Right lobe of liver (tissue), 6 donors: ENCODE measurements around the gene CCDC149. TPM values are rescaled to one million over a fixed set of nuclear protein-coding genes. Genes with fewer than 3 reads are reported as not detected.

Experiments used
- ATAC-seq, 4 donors: fragments of 200-7000 bp; cut with Tn5 transposase; one replicate each; pipeline ENCODE4 v1.9.1; 2020; ENCODE audit warnings: mild to moderate bottlenecking in 4 of 4, moderate library complexity in 4 of 4
- DNase-seq, 3 donors: peaks; one replicate each; pipeline ENCODE4 v3.0.0-alpha.2; 2020
- H3K27ac ChIP-seq, 3 donors: fragments of 200-600 bp; one replicate each; pipeline ENCODE4 v1.8.0; 2022
- H3K27me3 ChIP-seq, 2 donors: fragments of 200-600 bp; one replicate each; pipeline ENCODE4 v1.8.0; 2022
- H3K36me3 ChIP-seq, 4 donors: fragments of 200-600 bp; sonication (generic) in 1 of 4; one replicate each; pipeline versions ENCODE4 v1.5.1 to v1.8.0; 2017 to 2022; ENCODE audit warnings: control low read depth in 1 of 4
- H3K4me1 ChIP-seq, 4 donors: fragments of 200-600 bp; sonication (generic) in 1 of 4; one replicate each; pipeline versions ENCODE4 v1.5.1 to v1.8.0; 2017 to 2022; ENCODE audit warnings: control low read depth in 1 of 4
- H3K4me3 ChIP-seq, 3 donors: fragments of 200-600 bp; one replicate each; pipeline ENCODE4 v1.8.0; 2022
- H3K9me3 ChIP-seq, 4 donors: fragments of 200-600 bp; sonication (generic) in 1 of 4; one replicate each; pipeline versions ENCODE4 v1.5.1 to v1.8.0; 2017 to 2022; ENCODE audit warnings: control low read depth in 1 of 4
- CTCF ChIP-seq, 4 donors: fragments of 200-600 bp in 3 of 4; fragments of 450-650 bp in 1 of 4; IDR thresholded peaks; one replicate each; pipeline versions ENCODE4 v1.5.1 to v1.8.0; 2016 to 2022; ENCODE audit warnings: antibody characterized with exemption in 4 of 4, mild to moderate bottlenecking in 2 of 4
- POLR2A ChIP-seq: fragments of 450-650 bp; IDR thresholded peaks from one replicate; pipeline ENCODE4 v1.6.1; 2017; ENCODE audit warnings: antibody characterized with exemption, mild to moderate bottlenecking
- WGBS: methylation state at CpG from one replicate; pipeline ENCODE4 v1.1.6; 2018; ENCODE audit warnings: low coverage, low lambda C conversion rate; ENCODE audit not compliant: insufficient coverage; ENCODE audit errors: missing lambda C conversion rate; 5-methylcytosine and 5-hydroxymethylcytosine counted together
- intact Hi-C, 2 donors: fragments of 100-400 bp; cut with DNase I; formaldehyde crosslinking; loops; one replicate each; pipeline versions ENCODE4 v1.11.2 to v1.14.1; 2022
- total RNA-seq, 6 experiments: library from RNA; depleted of rRNA in 2 of 6; stranded (reverse); fragments of >200 nt in 2 of 6; fragmentation: NEBNext Ultra II Directional in 3 of 6; extraction: Animal tissue kit (Norgen Biotek cat#: 25700) in 3 of 6; gene quantifications; one replicate each; pipeline versions ENCODE4 v1.1.0 to v1.2.4, GENCODE V29; 2016 to 2023
- donor health status: DM: no; HTN: yes; CAD: no.
- donor health status: DM: no; HTN: no; CAD: no.
- donor health status: DM: no; HTN: no; CAD: no.
- donor health status: DM: no; HTN: yes; CAD: no.
- donor health status: DM: no; HTN: yes; CAD: no.

CCDC149 gene
- total RNA-seq, 6 experiments from 2014 or later: 3.9 to 8.0 (median 5.2) TPM

GRCh38 chr4:24837336-24837735, 75.5 kb downstream of the CCDC149 start:
- intact Hi-C loops: no loop called here
- no peak for ATAC-seq
- peaks cover 0 to 8% (median 0%) of the 10 kb centered on the region in 4 donors for H3K4me1 ChIP-seq
- 80% methylated on average over 3 of the region's 7 CpGs for WGBS
- no peaks in the 10 kb centered on the region for H3K36me3 ChIP-seq
- DNase-seq: no peak
- no peaks in the 10 kb centered on the region for H3K27me3 ChIP-seq
- H3K27ac ChIP-seq: no peak overlapping the region
- no peaks in the 10 kb centered on the region for H3K9me3 ChIP-seq
- TF ChIP-seq CTCF (IDR thresholded peaks at IDR 0.05): no peak
- no peak for TF ChIP-seq POLR2A
- no peak overlapping the region for H3K4me3 ChIP-seq

GRCh38 chr4:24836661-24837242, 76.1 kb downstream of the CCDC149 start:
- Histone ChIP-seq H3K4me1 (peaks cover 0 to 8% (median 0%) of the 10 kb centered on the region in 4 donors), H3K36me3 (no peaks in the 10 kb centered on the region), H3K27me3 (no peaks in the 10 kb centered on the region), H3K4me3 (no peak overlapping the region), H3K9me3 (no peaks in the 10 kb centered on the region), H3K27ac (no peak overlapping the region)
- TF ChIP-seq POLR2A (no peak), CTCF (IDR thresholded peaks at IDR 0.05) (no peak)
- no peak for DNase-seq
- intact Hi-C loops: no loop called here
- ATAC-seq: no peak
- 88% methylated on average over 5 of the region's 6 CpGs for WGBS

- no peak overlapping the region for H3K27ac ChIP-seq
- 89% methylated on average over 4 of the region's 4 CpGs for WGBS
- no peaks in the 10 kb centered on the region for H3K27me3 ChIP-seq
- H3K36me3 ChIP-seq: peaks cover 0 to 8% (median 0%) of the 10 kb centered on the region in 4 donors
- intact Hi-C loops: no loop called here
- ATAC-seq: no peak
- DNase-seq: no peak
- no peak overlapping the region for H3K4me3 ChIP-seq
- peaks cover 0 to 8% (median 0%) of the 10 kb centered on the region in 4 donors for H3K4me1 ChIP-seq
- H3K9me3 ChIP-seq: no peaks in the 10 kb centered on the region
- TF ChIP-seq POLR2A (no peak), CTCF (IDR thresholded peaks at IDR 0.05) (no peak)
Observed at GRCh38 chr4:24835696-24836095, 77.1 kb downstream of the CCDC149 start.

GRCh38 chr4:24831637-24832036, 81.2 kb downstream of the CCDC149 start:
- no peak overlapping the region for H3K27ac ChIP-seq

More at GRCh38 chr4:24831637-24832036, 81.2 kb downstream of the CCDC149 start:
- H3K9me3 ChIP-seq: no peaks in the 10 kb centered on the region
- DNase-seq: no peak
- H3K36me3 ChIP-seq: peaks cover 0 to 10% (median 0%) of the 10 kb centered on the region in 4 donors
- no peaks in the 10 kb centered on the region for H3K4me1 ChIP-seq
- ATAC-seq: no peak
- intact Hi-C loops: no loop called here
- TF ChIP-seq POLR2A (no peak), CTCF (IDR thresholded peaks at IDR 0.05) (no peak)
- H3K27me3 ChIP-seq: no peaks in the 10 kb centered on the region
- 86% methylated on average over 3 of the region's 3 CpGs for WGBS
- H3K4me3 ChIP-seq: no peak overlapping the region
